ENCODE measurements around the gene CIT.

The CIT gene

GRCh38 chr12:119746169-119746568, 131.0 kb downstream of the CIT start:
- Mint-ChIP-seq H3K9me3 (peaks cover 19% of the 10 kb centered on the region), H3K36me3 (ENCODE audit: insufficient read depth) (peaks cover 2% of the 10 kb centered on the region), H3K4me1 (no peaks in the 10 kb centered on the region), H3K27ac (ENCODE audit: low read depth) (no peak overlapping the region), H3K27me3 (no peaks in the 10 kb centered on the region), H3K4me3 (no peak overlapping the region)
- DNase-seq (ENCODE audit: low spot score in 2 of 2) (no peak), ATAC-seq (replicated peaks; ENCODE audit: extremely low read depth, poor library complexity, severe bottlenecking) (no peak)

GRCh38 chr12:119744900-119745606, 132.1 kb downstream of the CIT start:
- Mint-ChIP-seq H3K36me3 (ENCODE audit: insufficient read depth) (peaks cover 2% of the 10 kb centered on the region), H3K27ac (ENCODE audit: low read depth) (no peak overlapping the region), H3K9me3 (peaks cover 19% of the 10 kb centered on the region), H3K4me3 (no peak overlapping the region), H3K27me3 (no peaks in the 10 kb centered on the region), H3K4me1 (no peaks in the 10 kb centered on the region)
- ATAC-seq (replicated peaks; ENCODE audit: extremely low read depth, poor library complexity, severe bottlenecking) (no peak), DNase-seq (ENCODE audit: low spot score in 2 of 2) (no peak)

GRCh38 chr12:119742700-119743099, 134.4 kb downstream of the CIT start:
- no peaks in the 10 kb centered on the region for H3K4me1 Mint-ChIP-seq
- ATAC-seq (replicated peaks; ENCODE audit: extremely low read depth, poor library complexity, severe bottlenecking) (no peak), DNase-seq (ENCODE audit: low spot score in 2 of 2) (no peak)
- no peaks in the 10 kb centered on the region for H3K36me3 Mint-ChIP-seq (ENCODE audit: insufficient read depth)
- H3K27me3 Mint-ChIP-seq: no peaks in the 10 kb centered on the region
- H3K4me3 Mint-ChIP-seq: no peak overlapping the region
- H3K27ac Mint-ChIP-seq (ENCODE audit: low read depth): no peak overlapping the region
- peaks cover 19% of the 10 kb centered on the region for H3K9me3 Mint-ChIP-seq

- H3K36me3 Mint-ChIP-seq (ENCODE audit: insufficient read depth): no peaks in the 10 kb centered on the region
- H3K4me3 Mint-ChIP-seq: no peak overlapping the region
- no peak overlapping the region for H3K27ac Mint-ChIP-seq (ENCODE audit: low read depth)
- ATAC-seq (replicated peaks; ENCODE audit: extremely low read depth, poor library complexity, severe bottlenecking): no peak
- no peaks in the 10 kb centered on the region for H3K4me1 Mint-ChIP-seq
- DNase-seq (ENCODE audit: low spot score in 2 of 2): no peak
- no peaks in the 10 kb centered on the region for H3K27me3 Mint-ChIP-seq
- peaks cover 19% of the 10 kb centered on the region for H3K9me3 Mint-ChIP-seq
Observed at GRCh38 chr12:119740830-119741229, 136.3 kb downstream of the CIT start.

GRCh38 chr12:119735079-119735478, 142.0 kb downstream of the CIT start:
- no peaks in the 10 kb centered on the region for H3K27me3 Mint-ChIP-seq
- DNase-seq (ENCODE audit: low spot score in 2 of 2): no peak
- H3K4me3 Mint-ChIP-seq: no peak overlapping the region
- H3K36me3 Mint-ChIP-seq (ENCODE audit: insufficient read depth): peaks cover 6% of the 10 kb centered on the region
- no peak for ATAC-seq (replicated peaks; ENCODE audit: extremely low read depth, poor library complexity, severe bottlenecking)
- H3K9me3 Mint-ChIP-seq: no peaks in the 10 kb centered on the region
- H3K4me1 Mint-ChIP-seq: no peaks in the 10 kb centered on the region
- H3K27ac Mint-ChIP-seq (ENCODE audit: low read depth): no peak overlapping the region

- DNase-seq (ENCODE audit: low spot score in 2 of 2) (no peak), ATAC-seq (replicated peaks; ENCODE audit: extremely low read depth, poor library complexity, severe bottlenecking) (no peak)
- H3K27me3 Mint-ChIP-seq: no peaks in the 10 kb centered on the region
- no peaks in the 10 kb centered on the region for H3K4me1 Mint-ChIP-seq
- peaks cover 6% of the 10 kb centered on the region for H3K36me3 Mint-ChIP-seq (ENCODE audit: insufficient read depth)
- no peak overlapping the region for H3K4me3 Mint-ChIP-seq
- H3K9me3 Mint-ChIP-seq: no peaks in the 10 kb centered on the region
- H3K27ac Mint-ChIP-seq (ENCODE audit: low read depth): no peak overlapping the region
Observed at GRCh38 chr12:119730381-119730780, 146.7 kb downstream of the CIT start.

- no peak overlapping the region for H3K4me3 Mint-ChIP-seq
- H3K9me3 Mint-ChIP-seq: no peaks in the 10 kb centered on the region
- no peaks in the 10 kb centered on the region for H3K27me3 Mint-ChIP-seq
- H3K36me3 Mint-ChIP-seq (ENCODE audit: insufficient read depth): peaks cover 6% of the 10 kb centered on the region
- no peak overlapping the region for H3K27ac Mint-ChIP-seq (ENCODE audit: low read depth)
- no peak for DNase-seq (ENCODE audit: low spot score in 2 of 2)
- H3K4me1 Mint-ChIP-seq: no peaks in the 10 kb centered on the region
- ATAC-seq (replicated peaks; ENCODE audit: extremely low read depth, poor library complexity, severe bottlenecking): no peak
Observed at GRCh38 chr12:119729871-119730270, 147.2 kb downstream of the CIT start.

GRCh38 chr12:119728444-119728745, 148.7 kb downstream of the CIT start:
- no peak overlapping the region for H3K27ac Mint-ChIP-seq (ENCODE audit: low read depth)
- no peak for ATAC-seq (replicated peaks; ENCODE audit: extremely low read depth, poor library complexity, severe bottlenecking)

GRCh38 chr12:119727600-119728443, 149.3 kb downstream of the CIT start:
- Mint-ChIP-seq H3K27me3 (no peaks in the 10 kb centered on the region), H3K9me3 (no peaks in the 10 kb centered on the region), H3K4me1 (no peaks in the 10 kb centered on the region), H3K27ac (ENCODE audit: low read depth) (no peak overlapping the region), H3K4me3 (no peak overlapping the region), H3K36me3 (ENCODE audit: insufficient read depth) (peaks cover 3% of the 10 kb centered on the region)
- no peak for ATAC-seq (replicated peaks; ENCODE audit: extremely low read depth, poor library complexity, severe bottlenecking)
- no peak for DNase-seq (ENCODE audit: low spot score in 2 of 2)

More at GRCh38 chr12:119728444-119728745, 148.7 kb downstream of the CIT start:
- Mint-ChIP-seq H3K4me3 (no peak overlapping the region), H3K9me3 (no peaks in the 10 kb centered on the region), H3K36me3 (ENCODE audit: insufficient read depth) (peaks cover 3% of the 10 kb centered on the region), H3K27me3 (no peaks in the 10 kb centered on the region), H3K4me1 (no peaks in the 10 kb centered on the region)
- no peak for DNase-seq (ENCODE audit: low spot score in 2 of 2)

GRCh38 chr12:119725523-119725922, 151.6 kb downstream of the CIT start:
- Mint-ChIP-seq H3K9me3 (no peaks in the 10 kb centered on the region), H3K36me3 (ENCODE audit: insufficient read depth) (no peaks in the 10 kb centered on the region), H3K27ac (ENCODE audit: low read depth) (no peak overlapping the region), H3K4me3 (no peak overlapping the region), H3K27me3 (no peaks in the 10 kb centered on the region), H3K4me1 (no peaks in the 10 kb centered on the region)
- DNase-seq (ENCODE audit: low spot score in 2 of 2) (no peak), ATAC-seq (replicated peaks; ENCODE audit: extremely low read depth, poor library complexity, severe bottlenecking) (no peak)

GRCh38 chr12:119721306-119721705, 155.8 kb downstream of the CIT start:
- no peak for ATAC-seq (replicated peaks; ENCODE audit: extremely low read depth, poor library complexity, severe bottlenecking)
- no peak for DNase-seq (ENCODE audit: low spot score in 2 of 2)
- Mint-ChIP-seq H3K36me3 (ENCODE audit: insufficient read depth) (peaks cover 2% of the 10 kb centered on the region), H3K4me3 (no peak overlapping the region), H3K27me3 (no peaks in the 10 kb centered on the region), H3K27ac (ENCODE audit: low read depth) (no peak overlapping the region), H3K9me3 (no peaks in the 10 kb centered on the region), H3K4me1 (no peaks in the 10 kb centered on the region)

GRCh38 chr12:119720349-119720748, 156.8 kb downstream of the CIT start:
- peaks cover 3% of the 10 kb centered on the region for H3K36me3 Mint-ChIP-seq (ENCODE audit: insufficient read depth)
- H3K4me1 Mint-ChIP-seq: no peaks in the 10 kb centered on the region
- no peaks in the 10 kb centered on the region for H3K27me3 Mint-ChIP-seq
- DNase-seq (ENCODE audit: low spot score in 2 of 2) (no peak), ATAC-seq (replicated peaks; ENCODE audit: extremely low read depth, poor library complexity, severe bottlenecking) (no peak)
- H3K9me3 Mint-ChIP-seq: no peaks in the 10 kb centered on the region
- no peak overlapping the region for H3K27ac Mint-ChIP-seq (ENCODE audit: low read depth)
- no peak overlapping the region for H3K4me3 Mint-ChIP-seq

GRCh38 chr12:119718141-119718540, 159.0 kb downstream of the CIT start:
- no peak for DNase-seq (ENCODE audit: low spot score in 2 of 2)
- Mint-ChIP-seq H3K27me3 (no peaks in the 10 kb centered on the region), H3K27ac (ENCODE audit: low read depth) (no peak overlapping the region), H3K4me1 (no peaks in the 10 kb centered on the region), H3K9me3 (no peaks in the 10 kb centered on the region), H3K36me3 (ENCODE audit: insufficient read depth) (peaks cover 3% of the 10 kb centered on the region), H3K4me3 (no peak overlapping the region)
- ATAC-seq (replicated peaks; ENCODE audit: extremely low read depth, poor library complexity, severe bottlenecking): no peak

All from central memory CD8-positive, alpha-beta T cell (primary cell).